GM20000 (cell line): ENCODE results near the gene NTHL1.
A peak's percentile ranks its signal among the peaks of the same experiment; 100 is the strongest.
"Not testable (repeated sequence)": the region's sequence is repeated elsewhere in the genome, so short reads cannot be mapped to it uniquely, and the experiment has no call there.

Source experiments
- DNase-seq: peaks from one replicate; pipeline ENCODE4 v3.0.0; 2012; ENCODE audit warnings: low spot score
- TF ChIP-seq, protein P1 (sequence below): IDR thresholded peaks from 2 replicates; pipeline ENCODE4 v1.5.1; 2012; ENCODE audit warnings: mild to moderate bottlenecking, control low read depth; ENCODE audit errors: extremely low read depth, missing control alignments

Gene NTHL1

DNA sequence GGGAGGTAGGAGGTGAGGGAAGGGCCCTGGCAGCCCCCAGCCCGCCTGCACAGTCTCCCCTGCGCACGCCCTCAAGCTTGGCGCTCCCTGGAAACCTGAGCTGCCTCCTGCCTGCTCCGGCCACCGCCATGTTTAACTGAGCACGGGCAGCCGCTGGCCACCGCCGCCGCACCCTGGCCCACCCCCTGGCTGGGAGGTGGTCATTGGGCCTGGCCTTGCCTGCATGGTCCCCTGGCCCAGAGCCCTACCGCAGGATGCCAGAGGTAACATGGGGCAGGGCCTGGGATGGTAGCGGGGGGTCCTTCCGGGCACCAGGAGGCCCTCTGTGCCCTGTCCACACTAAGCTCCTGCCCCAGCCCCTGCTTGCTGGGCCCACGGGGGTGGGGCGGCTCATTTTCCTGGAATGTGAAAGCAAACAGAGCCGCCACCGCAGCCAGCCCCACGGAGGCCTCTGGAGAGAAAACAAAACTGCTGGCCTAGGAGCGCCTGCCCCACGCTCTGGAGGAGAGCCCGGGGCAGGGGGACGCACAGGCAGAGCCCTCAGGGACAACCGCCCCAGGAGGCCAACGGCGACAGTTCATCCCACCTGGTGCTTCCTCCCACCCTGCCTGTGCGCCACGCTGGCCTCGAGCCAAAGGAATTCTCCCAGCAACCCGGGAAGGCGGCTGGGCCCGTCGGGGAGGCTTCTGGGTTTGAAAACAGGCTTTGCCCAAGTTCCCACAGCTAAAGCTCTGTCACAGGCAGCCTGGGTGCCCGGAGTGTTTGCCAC lies 12.0 kb downstream of the NTHL1 start:
- TF ChIP-seq, protein P1, sequence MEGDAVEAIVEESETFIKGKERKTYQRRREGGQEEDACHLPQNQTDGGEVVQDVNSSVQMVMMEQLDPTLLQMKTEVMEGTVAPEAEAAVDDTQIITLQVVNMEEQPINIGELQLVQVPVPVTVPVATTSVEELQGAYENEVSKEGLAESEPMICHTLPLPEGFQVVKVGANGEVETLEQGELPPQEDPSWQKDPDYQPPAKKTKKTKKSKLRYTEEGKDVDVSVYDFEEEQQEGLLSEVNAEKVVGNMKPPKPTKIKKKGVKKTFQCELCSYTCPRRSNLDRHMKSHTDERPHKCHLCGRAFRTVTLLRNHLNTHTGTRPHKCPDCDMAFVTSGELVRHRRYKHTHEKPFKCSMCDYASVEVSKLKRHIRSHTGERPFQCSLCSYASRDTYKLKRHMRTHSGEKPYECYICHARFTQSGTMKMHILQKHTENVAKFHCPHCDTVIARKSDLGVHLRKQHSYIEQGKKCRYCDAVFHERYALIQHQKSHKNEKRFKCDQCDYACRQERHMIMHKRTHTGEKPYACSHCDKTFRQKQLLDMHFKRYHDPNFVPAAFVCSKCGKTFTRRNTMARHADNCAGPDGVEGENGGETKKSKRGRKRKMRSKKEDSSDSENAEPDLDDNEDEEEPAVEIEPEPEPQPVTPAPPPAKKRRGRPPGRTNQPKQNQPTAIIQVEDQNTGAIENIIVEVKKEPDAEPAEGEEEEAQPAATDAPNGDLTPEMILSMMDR: no peak
- DNase-seq: no peak

GRCh38 chr16:2034696-2035430 lies 12.8 kb downstream of the NTHL1 start:
- no peak for DNase-seq
- TF ChIP-seq, protein P1: no peak

- not testable (repeated sequence) for DNase-seq
Measured at GRCh38 chr16:2033909-2034695, 13.5 kb downstream of the NTHL1 start.

DNA sequence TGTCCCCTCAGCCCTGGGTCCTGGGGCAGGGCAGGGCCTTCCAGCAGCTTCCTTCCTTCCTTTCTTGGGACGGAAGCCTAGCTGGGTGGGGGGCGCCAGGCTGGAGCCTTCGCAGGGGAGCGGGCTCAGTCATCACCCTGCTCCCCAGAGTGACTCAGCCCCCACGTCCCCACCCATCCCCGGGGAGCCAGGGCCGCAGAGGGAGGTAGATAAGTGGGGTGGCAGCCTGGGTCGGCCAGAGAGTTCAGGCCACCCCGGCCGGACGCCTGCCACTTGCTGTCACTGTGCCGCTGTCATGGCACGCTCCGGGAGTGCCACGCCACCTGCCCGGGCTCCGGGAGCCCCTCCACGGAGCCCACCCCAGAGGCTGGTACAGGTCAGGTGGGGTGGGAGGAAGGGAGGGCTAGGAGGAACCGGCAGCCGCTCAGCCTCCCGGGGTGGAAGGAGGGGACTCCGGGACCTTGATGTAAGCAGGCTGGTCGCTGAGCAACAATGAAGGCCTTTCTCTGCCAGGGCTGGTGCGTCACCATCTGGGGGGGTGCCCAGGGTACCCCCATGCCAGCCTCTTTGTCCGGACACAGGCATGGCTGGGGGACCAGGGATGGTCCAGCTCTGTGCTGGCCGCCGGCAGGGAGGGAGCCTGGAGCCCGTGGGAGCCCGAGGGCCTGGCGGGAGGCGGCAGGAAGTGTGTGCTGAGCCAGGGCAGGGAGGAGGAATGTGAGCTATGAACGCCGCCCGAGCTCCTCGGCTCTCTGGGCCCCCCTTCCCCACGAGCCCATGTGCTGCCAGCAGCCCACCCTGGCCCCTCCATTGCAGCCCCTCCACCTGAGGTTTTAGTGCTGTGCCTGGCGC lies 14.4 kb downstream of the NTHL1 start:
- no peak for DNase-seq
- TF ChIP-seq, protein P1: no peak

- DNase-seq: peak; percentile 62
- TF ChIP-seq, protein P1: no peak
Measured at GRCh38 chr16:2032285-2033056, 15.2 kb downstream of the NTHL1 start.

- no peak for DNase-seq
- TF ChIP-seq, protein P1: no peak
Measured at GRCh38 chr16:2031081-2031577, 16.5 kb downstream of the NTHL1 start.
